HG03108 (cell line): ENCODE data around the gene CDK1.
"Not testable (repeated sequence)": the region's sequence is repeated elsewhere in the genome, so short reads cannot be mapped to it uniquely, and the experiment has no call there.

Experiments used
- ATAC-seq: cut with Tn5 transposase; IDR thresholded peaks from one replicate; pipeline ENCODE4 v1.9.1; 2021; ENCODE audit warnings: moderate library complexity; ENCODE audit not compliant: unreplicated experiment

Gene CDK1

GRCh38 chr10:60810437-60811182 is 32.3 kb downstream of the CDK1 start:
- no peak for ATAC-seq

- ATAC-seq: peak; percentile 64
Measured at GRCh38 chr10:60816628-60817397, 38.5 kb downstream of the CDK1 start.

GRCh38 chr10:60817398-60817805 is 39.1 kb downstream of the CDK1 start:
- ATAC-seq: no peak

- no peak for ATAC-seq
Measured at GRCh38 chr10:60818134-60818770, 40.0 kb downstream of the CDK1 start.

GRCh38 chr10:60819271-60819670 is 41.0 kb downstream of the CDK1 start:
- no peak for ATAC-seq

- ATAC-seq: peak; percentile 92
Measured at GRCh38 chr10:60820093-60820754, 41.9 kb downstream of the CDK1 start.

- ATAC-seq: no peak
Measured at GRCh38 chr10:60821656-60822055, 43.4 kb downstream of the CDK1 start.

- no peak for ATAC-seq
Measured at GRCh38 chr10:60822809-60823208, 44.5 kb downstream of the CDK1 start.

- no peak for ATAC-seq
Measured at GRCh38 chr10:60823324-60823723, 45.0 kb downstream of the CDK1 start.

- ATAC-seq: no peak
Measured at GRCh38 chr10:60825520-60825919, 47.2 kb downstream of the CDK1 start.

- ATAC-seq: no peak
Measured at GRCh38 chr10:60827791-60828488, 49.7 kb downstream of the CDK1 start.

GRCh38 chr10:60828489-60828852 is 50.2 kb downstream of the CDK1 start:
- ATAC-seq: no peak

- ATAC-seq: not testable (repeated sequence)
Measured at GRCh38 chr10:60832136-60832535, 53.9 kb downstream of the CDK1 start.

GRCh38 chr10:60834401-60834800 is 56.1 kb downstream of the CDK1 start:
- no peak for ATAC-seq

- no peak for ATAC-seq
Measured at GRCh38 chr10:60835049-60835448, 56.8 kb downstream of the CDK1 start.

GRCh38 chr10:60841227-60841626 is 62.9 kb downstream of the CDK1 start:
- ATAC-seq: not testable (repeated sequence)

GRCh38 chr10:60842694-60843093 is 64.4 kb downstream of the CDK1 start:
- ATAC-seq: no peak
